ENCODE measurements around the gene PIWIL4. TPM values are rescaled to one million over a fixed set of nuclear protein-coding genes. Genes with fewer than 3 reads are reported as not detected.

PIWIL4 gene
- total and polyA plus RNA-seq, 7 donors: 0.30 to 1.7 (median 0.65) TPM

- no peak for TF ChIP-seq CTCF (IDR thresholded peaks at IDR 0.05)
- Histone ChIP-seq H3K4me1 (no peaks in the 10 kb centered on the region), H3K9me3 (no peaks in the 10 kb centered on the region), H3K4me3 (no peak overlapping the region), H3K27ac (no peak overlapping the region), H3K36me3 (ENCODE audit: insufficient read depth in 1 of 2, low read depth in 1 of 2) (no peaks in the 10 kb centered on the region), H3K27me3 (ENCODE audit: insufficient read depth in 3 of 3, low read length in 2 of 3) (no peaks in the 10 kb centered on the region)
- ATAC-seq (no peak), DNase-seq (no peak)
- 88 to 92% (median 91%) methylated on average over 5 of the region's 5 CpGs for WGBS, 3 donors
- intact Hi-C loops (cut with DNase I): no loop called here
Measured at GRCh38 chr11:94576306-94576705, 9.1 kb downstream of the PIWIL4 start.

- 62 to 76% (median 69%) methylated on average over 3 of the region's 3 CpGs for WGBS, 3 donors
- intact Hi-C loops (cut with DNase I): no loop called here
- H3K36me3 ChIP-seq (ENCODE audit: insufficient read depth in 1 of 2, low read depth in 1 of 2): no peaks in the 10 kb centered on the region
Measured at GRCh38 chr11:94577841-94578240, 10.7 kb downstream of the PIWIL4 start.

GRCh38 chr11:94581926-94582325, 14.8 kb downstream of the PIWIL4 start:
- H3K27me3 ChIP-seq (ENCODE audit: insufficient read depth in 3 of 3, low read length in 2 of 3): no peaks in the 10 kb centered on the region
- no peaks in the 10 kb centered on the region for H3K36me3 ChIP-seq (ENCODE audit: insufficient read depth in 1 of 2, low read depth in 1 of 2)
- no peak overlapping the region for H3K4me3 ChIP-seq
- ATAC-seq (no peak), DNase-seq (no peak)
- H3K9me3 ChIP-seq: no peaks in the 10 kb centered on the region
- 100% methylated on average over 1 of the region's 1 CpG; no CpG with 5 or more reads in 1 of the 3 donors for WGBS, 3 donors
- H3K4me1 ChIP-seq: no peaks in the 10 kb centered on the region
- H3K27ac ChIP-seq: no peak overlapping the region
- TF ChIP-seq CTCF (IDR thresholded peaks at IDR 0.05): no peak
- intact Hi-C loops (cut with DNase I): no loop called here

More at GRCh38 chr11:94577841-94578240, 10.7 kb downstream of the PIWIL4 start:
- TF ChIP-seq CTCF (IDR thresholded peaks at IDR 0.05): no peak
- Histone ChIP-seq H3K27me3 (ENCODE audit: insufficient read depth in 3 of 3, low read length in 2 of 3) (no peaks in the 10 kb centered on the region), H3K27ac (no peak overlapping the region), H3K9me3 (no peaks in the 10 kb centered on the region), H3K4me1 (no peaks in the 10 kb centered on the region), H3K4me3 (no peak overlapping the region)
- no peak for ATAC-seq
- no peak for DNase-seq

GRCh38 chr11:94583213-94583865, 16.2 kb downstream of the PIWIL4 start:
- Histone ChIP-seq H3K27ac (no peak overlapping the region), H3K27me3 (ENCODE audit: insufficient read depth in 3 of 3, low read length in 2 of 3) (no peaks in the 10 kb centered on the region), H3K36me3 (ENCODE audit: insufficient read depth in 1 of 2, low read depth in 1 of 2) (no peaks in the 10 kb centered on the region), H3K4me3 (no peak overlapping the region), H3K9me3 (no peaks in the 10 kb centered on the region), H3K4me1 (no peaks in the 10 kb centered on the region)
- 53 to 72% (median 57%) methylated on average over 4 of the region's 4 CpGs for WGBS, 3 donors
- ATAC-seq (no peak), DNase-seq (no peak)
- intact Hi-C loops (cut with DNase I): no loop called here
- TF ChIP-seq CTCF (IDR thresholded peaks at IDR 0.05): no peak
